NOMO-1 treated with dmso at 0.1 percent for 144 hours (cell line): Measurements from ENCODE around the gene OR1N2.
"Not testable (repeated sequence)": the region's sequence is repeated elsewhere in the genome, so short reads cannot be mapped to it uniquely, and the experiment has no call there.

Experiments used
- DNase-seq: peaks from one replicate; lab custom pipeline; 2025; ENCODE audit not compliant: unreplicated experiment; lab: John Stamatoyannopoulos, UW

The OR1N2 gene, protein sequence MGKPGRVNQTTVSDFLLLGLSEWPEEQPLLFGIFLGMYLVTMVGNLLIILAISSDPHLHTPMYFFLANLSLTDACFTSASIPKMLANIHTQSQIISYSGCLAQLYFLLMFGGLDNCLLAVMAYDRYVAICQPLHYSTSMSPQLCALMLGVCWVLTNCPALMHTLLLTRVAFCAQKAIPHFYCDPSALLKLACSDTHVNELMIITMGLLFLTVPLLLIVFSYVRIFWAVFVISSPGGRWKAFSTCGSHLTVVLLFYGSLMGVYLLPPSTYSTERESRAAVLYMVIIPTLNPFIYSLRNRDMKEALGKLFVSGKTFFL

DNA sequence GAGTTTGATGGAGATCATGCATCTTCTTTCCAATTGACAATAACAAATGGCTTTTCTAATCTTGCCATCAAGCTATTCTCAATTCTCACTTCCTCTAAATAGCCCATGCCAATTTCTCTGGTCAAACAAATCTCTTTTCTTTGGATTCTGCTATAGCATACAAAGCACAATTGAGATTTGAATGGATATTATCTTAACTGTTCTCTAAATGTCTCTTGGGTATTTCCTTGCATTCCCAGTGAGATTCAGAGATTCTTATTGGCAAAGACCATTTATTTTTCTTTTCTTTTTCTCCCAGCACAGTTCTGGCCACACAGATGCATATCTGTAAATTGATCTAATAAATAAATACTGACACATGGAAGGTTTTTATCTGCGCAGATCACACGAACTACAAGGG lies at the start of gene OR1N2:
Gene OR1N2 (plus strand): TSS at position 301 of the 400 bp plus-strand sequence. CDS start 100 bp downstream, outside the sequence.
- DNase-seq: no peak

DNA sequence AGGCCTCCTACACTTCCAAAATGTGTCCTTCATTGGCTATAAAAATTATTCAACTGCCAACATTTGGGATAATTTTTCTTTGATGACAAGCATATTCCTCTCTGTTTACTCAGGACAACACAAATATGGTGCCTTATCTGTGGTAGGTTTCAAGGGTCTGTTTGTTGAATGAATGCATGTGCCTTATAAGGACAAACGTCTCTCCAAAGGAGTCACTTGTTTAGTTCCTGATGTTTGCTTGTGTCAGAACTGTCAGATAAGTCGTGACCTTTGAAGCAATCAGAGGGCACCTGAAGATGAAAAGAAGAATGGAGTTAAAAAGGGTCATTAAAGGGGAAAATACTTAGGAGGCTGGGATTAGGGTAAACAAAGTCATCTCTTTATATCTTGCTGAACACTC lies 45.9 kb upstream of the OR1N2 start:
- DNase-seq: no peak

DNA sequence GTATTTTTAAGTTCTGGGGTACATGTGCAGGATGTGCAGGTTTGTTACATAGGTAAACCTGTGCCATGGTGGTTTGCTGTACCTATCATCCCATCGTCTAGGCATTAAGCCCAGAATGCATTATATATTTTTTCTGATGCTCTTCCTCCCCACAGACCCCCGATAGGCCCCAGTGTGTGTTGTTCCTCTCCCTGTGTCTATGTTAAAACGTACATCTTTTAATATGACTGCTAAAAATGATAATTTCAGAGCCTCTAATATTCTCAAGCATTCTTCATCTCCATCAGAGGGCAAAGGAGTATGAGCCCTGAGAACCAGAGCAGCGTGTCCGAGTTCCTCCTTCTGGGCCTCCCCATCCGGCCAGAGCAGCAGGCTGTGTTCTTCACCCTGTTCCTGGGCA lies 42.4 kb upstream of the OR1N2 start, which contains the start of gene OR1J2:
Gene OR1J2 (plus strand): TSS at position 301 of the 400 bp plus-strand sequence. CDS start 0 bp downstream, at position 301.
- DNase-seq: no peak

DNA sequence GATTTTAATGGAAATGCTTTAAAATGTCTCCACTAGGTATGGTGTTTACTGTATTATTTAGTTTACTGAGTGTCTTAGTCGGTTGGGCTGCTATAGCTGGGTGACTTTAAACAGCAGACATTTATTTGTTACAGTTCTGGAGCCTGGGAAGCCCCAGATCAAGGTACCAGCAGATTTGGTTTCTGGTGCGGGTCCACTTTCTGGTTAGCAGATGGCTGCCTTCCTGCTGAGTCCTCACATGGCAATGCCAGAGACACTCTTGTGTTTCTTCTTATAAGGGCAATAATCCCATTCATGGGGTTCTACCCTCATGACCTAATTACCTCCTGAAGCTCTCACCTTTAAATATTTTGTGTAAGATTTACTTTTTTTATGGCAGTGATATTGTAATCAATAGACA lies 34.7 kb upstream of the OR1N2 start:
- DNase-seq: no peak

DNA sequence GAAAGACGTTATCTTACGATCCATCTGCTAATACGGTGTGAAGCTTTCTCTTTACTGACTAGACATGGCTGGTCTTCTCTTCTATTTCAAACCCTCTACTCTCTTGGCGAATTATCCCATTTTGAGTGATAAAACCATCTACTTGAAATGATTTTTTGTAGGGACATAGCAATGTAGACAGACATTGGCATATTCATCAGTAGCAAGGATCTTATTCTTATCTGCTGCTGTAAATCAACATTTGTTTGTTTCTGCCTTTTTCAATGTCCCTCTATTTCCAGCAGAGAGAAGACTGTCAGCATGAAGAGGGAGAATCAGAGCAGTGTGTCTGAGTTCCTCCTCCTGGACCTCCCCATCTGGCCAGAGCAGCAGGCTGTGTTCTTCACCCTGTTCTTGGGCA lies 34.1 kb upstream of the OR1N2 start, which contains the start of gene OR1J4:
Gene OR1J4 (plus strand): TSS at position 301 of the 400 bp plus-strand sequence. CDS start 0 bp downstream, at position 301.
- DNase-seq: no peak

DNA sequence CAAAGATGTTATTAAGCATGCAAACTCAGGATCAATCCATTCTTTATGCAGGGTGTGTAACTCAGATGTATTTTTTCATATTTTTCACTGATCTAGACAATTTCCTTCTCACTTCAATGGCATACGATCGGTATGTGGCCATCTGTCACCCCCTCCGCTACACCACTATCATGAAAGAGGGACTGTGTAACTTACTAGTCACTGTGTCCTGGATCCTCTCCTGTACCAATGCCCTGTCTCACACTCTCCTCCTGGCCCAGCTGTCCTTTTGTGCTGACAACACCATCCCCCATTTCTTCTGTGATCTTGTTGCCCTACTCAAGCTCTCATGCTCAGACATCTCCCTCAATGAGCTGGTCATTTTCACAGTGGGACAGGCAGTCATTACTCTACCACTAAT lies 33.5 kb upstream of the OR1N2 start:
- no peak for DNase-seq

DNA sequence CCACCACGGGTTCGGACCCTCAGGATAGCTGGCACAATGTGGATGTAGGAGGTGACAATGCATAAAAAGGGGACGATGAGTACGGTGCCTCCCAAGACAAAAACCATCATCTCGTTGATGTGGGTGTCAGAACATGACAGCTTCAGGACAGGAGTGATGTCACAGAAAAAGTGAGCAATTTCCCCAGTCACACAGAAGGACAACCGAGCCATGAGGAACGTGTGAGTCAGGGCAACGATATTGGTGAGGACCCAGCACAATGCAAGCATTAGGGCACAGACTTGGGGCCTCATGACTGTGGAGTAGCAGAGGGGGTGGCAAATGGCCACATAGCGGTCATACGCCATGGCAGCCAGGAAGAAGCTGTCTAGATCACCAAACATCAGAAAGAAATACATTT lies 26.3 kb upstream of the OR1N2 start:
- DNase-seq: no peak

DNA sequence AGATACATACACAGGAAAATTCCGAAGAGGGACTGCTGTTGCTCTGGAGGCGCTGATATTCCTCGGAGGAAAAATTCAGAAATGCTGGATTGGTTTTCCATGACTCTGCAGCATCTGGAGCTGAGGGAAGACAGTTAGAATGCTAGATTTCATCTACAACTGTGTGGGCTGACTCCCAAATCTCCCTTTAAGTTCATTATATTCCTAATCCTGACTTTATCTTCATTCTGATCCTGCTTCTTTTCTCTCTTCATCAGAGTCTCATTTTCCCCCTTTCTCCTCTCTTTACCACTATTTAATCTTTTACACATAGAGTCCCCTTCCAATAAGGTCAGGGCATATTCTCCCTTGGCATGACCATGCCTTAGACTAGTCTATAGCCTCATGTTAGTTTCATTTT lies 25.7 kb upstream of the OR1N2 start, which contains the start of gene OR1N1:
Gene OR1N1 (minus strand): TSS at position 101 of the 400 bp plus-strand sequence. CDS start 0 bp downstream, at position 101.
- DNase-seq: no peak

DNA sequence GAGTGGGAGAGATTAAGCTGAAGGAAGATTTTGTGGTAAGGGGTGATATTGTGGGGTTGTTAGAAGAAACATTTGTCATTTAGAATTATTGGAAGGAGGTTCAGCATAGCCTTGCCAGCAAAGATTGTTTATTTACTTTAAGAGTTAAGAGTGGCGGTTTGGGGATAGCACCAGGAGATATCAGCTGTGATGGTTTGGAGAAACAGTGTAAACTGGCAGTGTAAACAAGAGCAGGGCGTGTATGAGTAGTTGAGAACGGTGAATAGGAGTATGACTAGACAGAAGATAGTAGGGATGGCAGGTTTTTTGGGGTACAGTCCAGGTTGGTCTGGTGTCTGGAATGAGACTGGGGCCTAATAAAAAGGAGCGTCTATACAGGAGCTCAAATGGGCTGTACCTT lies 21.8 kb upstream of the OR1N2 start:
- not testable (repeated sequence) for DNase-seq

DNA sequence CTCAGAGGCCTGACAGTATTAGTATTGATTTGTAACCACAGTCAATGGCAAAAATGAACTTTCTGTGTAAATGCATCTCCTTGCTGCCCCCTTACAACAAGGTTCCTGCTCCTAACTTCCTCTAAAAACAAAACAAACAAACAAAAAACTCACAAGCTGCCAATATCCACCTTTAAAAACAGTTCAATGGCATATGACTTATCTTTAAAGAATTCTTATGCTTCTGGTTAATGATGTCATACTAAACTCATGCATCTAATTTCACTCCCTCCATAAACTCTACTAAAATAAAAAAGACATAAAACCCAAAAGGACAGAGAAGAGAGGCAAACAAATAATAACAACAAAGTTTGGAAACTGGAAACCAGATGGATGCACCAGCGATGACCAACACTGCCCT lies 16.8 kb upstream of the OR1N2 start:
- no peak for DNase-seq

DNA sequence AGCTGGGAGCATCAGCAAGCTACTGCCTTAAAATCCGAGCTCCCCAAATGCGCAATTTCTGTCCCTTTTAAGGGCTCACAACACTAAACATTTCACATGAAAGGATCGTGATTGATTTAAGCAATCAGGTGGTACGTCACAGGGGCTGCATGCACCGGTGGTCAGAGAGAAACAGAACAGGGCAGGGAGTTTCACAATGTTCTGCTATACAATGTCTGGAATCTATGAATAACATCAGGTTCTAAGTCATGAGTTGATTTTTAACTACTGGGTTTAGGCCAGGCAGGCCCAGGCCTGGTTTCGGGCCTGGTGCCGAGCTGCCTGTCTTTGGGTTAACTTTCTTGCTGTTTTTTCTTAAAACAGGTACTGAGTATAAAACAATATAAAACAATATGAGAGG lies 15.8 kb upstream of the OR1N2 start:
- DNase-seq: not testable (repeated sequence)

DNA sequence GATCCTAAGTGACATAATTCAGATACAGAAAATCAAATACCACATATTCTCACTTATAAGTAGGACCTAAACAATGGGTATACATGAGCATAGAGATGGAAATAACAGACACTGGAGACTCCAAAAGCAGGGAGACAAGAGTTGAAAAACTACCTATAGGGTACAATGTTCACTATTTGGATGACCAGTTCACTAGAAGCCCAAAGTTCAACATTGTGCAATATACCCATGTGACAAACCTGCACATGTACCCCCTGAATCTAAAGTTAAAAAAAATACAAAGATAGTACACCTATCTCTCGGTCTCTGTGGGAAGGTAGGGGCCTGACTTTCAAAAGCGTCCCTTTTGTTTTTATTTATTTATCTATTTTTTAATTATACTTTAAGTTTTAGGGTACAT lies 14.2 kb upstream of the OR1N2 start:
- no peak for DNase-seq

DNA sequence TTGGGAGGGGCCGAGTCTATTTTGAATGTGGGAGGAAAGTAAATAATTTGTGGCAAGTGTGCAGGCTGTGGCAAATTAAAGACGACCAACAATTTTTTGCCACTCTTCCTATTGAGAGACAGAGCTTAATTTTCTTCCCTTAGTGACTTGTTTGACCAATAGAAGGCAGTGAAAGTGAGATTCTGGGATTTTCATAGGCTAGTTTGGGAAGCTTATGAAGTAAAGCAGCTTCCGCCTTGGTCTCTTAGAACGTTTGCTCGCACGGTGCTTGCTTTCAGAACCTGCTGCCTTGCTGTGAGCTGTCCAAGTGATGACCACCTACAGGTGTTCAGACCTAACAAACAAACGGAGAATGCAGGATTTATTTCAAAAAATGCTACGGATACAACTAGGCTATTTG lies 6.7 kb upstream of the OR1N2 start:
- no peak for DNase-seq

DNA sequence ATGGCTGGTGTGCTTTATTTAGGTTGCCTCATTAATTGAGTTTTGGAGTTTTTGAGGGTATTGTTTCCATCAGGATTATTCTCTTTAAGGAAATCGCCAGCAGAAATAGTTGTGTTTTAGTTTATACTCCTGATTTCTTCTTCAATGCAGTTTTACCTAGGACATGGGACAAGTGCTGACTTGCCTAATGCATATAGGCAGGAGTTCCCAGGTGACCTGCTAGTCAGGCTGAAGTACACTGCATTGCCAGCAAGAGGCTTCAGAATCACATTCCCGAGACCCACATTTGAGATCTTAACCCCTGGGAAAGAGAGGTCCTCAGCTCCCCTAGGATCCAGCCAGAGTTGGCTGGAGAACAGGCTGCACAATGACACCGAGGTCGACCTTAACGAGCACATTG lies 1.5 kb upstream of the OR1N2 start:
- no peak for DNase-seq

DNA sequence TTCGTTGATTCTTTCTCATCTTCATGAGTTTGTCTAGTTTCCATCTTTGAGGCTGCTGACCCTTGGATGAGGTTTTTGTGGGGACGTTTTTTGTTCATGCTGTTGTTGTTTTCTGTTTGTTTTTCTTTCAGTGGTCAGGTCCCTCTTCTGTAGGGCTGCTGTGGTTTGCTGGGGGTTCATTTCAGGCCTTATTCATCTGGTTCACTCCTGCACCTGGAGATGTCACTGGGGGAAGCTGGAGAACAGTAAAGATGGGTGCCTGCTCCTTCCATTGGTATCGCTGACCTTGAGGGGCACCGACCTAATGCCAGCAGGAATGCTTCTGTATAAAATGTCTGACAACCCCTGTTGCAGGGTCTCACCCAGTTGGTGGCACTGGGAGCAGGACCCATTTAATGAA lies 8.5 kb downstream of the OR1N2 start:
- no peak for DNase-seq

DNA sequence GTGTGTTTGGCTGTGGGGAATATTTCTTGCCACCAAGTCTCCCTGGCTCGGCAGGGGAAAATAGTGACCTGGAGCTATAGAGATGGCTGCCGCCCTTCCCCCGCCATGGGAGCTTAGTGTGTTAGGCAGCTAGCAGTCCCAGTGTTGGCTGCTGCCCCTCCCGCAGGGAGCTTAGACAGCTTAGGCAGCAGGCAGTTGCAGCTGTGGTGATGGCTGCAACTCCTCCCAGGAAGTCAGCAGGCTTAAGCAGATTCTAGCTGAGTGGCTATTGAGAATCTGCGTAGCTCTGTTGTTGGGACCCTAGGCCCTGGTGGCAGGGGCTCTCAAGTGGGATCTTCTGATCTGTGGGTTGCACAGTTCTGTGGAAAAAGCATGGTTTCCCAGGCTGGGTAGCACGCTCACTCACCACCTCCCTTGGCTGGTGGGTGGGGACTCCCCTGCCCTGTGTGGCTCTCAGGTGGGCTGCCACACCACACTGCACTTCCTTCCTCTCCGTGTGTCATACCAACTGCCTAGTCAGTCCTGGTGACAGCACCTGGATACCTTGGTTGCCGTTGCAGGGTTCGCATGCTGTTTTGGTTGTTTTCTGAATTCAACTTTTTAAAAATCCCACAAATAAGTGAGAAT lies 9.3 kb downstream of the OR1N2 start:
- no peak for DNase-seq

DNA sequence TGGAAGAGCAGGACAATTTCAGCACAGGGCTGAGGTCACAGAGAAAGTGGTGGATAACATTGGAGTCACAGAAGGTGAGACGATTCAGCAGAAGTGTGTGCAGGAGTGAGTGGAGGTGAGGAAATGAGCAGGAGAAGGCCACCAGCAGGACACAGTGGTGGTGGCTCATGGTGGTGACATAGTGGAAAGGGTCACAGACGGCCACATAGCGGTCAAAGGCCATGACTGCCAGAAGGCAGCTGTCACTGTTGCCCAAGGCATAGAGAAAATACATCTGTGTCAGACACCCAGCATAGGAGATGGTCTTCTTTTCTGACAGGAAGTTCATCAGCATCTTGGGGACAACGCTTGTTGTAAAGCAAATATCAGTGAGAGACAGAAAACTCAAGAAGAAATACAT lies 15.0 kb downstream of the OR1N2 start:
- DNase-seq: no peak

DNA sequence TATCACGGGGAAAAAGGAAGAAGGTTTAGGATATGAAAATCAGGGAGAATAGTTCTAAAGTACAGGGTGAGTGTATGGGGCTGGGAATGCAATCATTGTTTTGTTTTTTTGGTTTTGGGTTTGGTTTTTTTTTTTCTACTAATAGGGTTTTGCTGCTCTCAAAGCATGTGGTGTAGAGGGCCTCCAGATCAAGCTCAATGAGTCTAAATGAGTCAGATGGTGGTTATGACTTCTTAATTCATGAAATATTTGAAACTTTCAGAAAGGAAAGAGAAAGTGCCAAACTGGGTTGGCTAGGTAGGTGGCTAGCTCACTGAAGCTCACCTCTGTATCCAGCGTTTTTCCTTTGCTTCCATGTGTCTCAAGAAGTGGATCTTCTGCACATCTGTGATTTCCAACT lies 19.5 kb downstream of the OR1N2 start:
- DNase-seq: no peak

DNA sequence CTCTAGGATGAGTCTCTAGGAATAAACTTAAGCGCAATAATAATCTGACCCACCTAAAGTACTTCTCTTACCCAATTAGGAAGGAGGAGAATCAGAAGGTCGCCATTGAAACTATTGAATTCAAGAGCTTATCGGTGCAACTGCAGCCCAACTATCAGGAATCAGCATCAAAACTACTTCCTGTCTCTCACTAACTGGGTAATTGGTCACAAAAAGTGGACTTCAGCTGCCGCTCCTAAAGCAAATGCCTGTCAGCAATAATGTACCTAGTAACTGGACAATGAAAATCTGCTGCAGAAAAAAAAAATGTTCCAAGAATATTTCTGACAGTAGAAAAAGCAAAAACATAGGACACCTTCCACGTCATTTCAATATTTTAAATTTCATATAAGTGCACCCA lies 27.0 kb downstream of the OR1N2 start:
- no peak for DNase-seq

DNA sequence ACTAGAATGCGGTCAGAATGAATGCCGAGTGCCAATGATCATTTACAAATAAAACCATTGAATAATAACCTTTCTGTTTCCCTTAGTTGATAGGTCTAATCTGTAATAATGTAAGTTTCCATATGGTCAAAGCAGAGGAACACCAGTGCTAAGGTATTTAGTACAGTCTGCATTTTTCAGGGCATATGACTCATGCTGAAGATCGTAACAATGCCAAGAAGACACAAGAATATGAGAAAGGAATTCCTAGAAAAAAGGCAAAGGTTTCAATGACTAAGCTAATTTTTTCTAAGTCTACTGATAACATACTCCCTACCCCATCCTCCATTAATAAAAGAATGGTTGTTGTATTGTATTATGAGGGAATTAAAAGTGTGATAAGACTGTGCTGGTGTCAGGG lies 27.4 kb downstream of the OR1N2 start:
- DNase-seq: no peak

DNA sequence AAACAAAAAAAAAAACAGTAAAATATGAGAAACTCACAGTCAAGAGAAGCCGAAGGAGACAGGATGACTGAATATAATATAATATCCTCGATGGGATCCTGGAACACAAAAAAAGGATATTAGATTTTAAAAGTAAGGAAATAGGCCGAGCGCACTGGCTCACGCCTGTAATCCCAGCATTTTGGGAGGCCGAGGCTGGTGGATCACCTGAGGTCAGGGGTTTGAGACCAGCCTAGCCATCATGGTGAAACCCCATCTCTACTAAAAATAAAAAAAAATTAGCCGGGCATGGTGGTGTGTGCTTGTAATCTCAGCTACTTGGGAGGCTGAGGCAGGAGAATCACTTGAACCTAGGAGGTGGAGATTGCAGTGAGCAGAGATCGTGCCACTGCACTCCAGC lies 30.4 kb downstream of the OR1N2 start, which contains the start of gene OR1L8:
Gene OR1L8 (minus strand): TSS at position 101 of the 400 bp plus-strand sequence. CDS start 14,907 bp downstream, outside the sequence.
- not testable (repeated sequence) for DNase-seq
